Stimulated activated CD8-positive, alpha-beta memory T cell treated with anti-CD3 and anti-CD28 coated beads, Interleukin-7, amount 100 ng/mL, for 24 hours (primary cell): ENCODE data around the gene COL4A1.

Experiments used
- DNase-seq: peaks from one replicate; pipeline ENCODE4 v3.0.0-alpha.2; 2020; ENCODE audit warnings: low read depth

The COL4A1 gene

DNA sequence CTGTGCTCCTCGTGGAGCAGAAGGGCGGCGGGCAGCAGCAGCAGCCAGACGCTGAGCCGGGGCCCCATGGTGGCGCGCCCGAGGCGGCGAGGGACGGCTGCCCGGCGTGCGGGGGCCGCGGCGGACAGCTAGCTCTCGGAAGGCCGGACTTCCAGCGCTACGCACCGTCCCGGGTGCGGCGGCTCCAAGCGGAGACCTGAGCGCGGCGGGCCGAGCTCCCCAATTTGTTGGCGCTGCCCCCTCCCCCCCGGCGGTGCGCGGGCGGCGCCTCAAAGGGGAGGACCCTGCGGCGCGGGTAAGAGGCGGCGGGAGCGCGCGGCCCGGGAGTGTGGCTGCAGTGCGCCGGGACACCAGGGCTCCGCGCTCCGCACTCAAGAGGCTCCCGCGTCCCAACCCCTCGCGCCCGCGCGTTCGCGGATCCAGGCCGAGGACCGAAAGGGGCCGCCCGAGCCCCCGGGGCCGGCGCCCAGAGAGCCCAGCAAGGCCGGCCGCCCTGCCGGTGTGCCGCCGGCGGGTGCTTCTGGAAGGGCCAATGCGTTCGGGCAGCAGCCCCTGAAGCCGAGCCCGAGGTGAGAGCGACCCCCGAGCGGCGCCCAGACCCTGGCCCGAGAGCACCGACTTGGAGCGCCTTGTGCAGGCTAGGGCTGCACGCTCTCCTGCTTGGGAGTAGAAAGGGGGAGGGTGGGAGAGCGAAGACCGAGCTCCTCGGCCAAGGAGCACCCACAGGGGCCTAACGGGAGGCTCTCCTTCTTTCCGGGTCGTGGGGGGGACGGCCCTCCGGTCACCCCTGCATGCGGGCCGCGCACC, at the start of gene COL4A1, which contains the start of gene COL4A2:
TSS of gene COL4A1 (minus strand) at position 198 of the 807 bp plus-strand sequence. CDS start at position 68, 130 bp downstream.
TSS of gene COL4A2 (plus strand) at position 325 of the 807 bp plus-strand sequence. CDS start 620 bp downstream, outside the sequence.
- no peak for DNase-seq

GRCh38 chr13:110356362-110356761, 49.4 kb upstream of the COL4A1 start:
- DNase-seq, result no peak

GRCh38 chr13:110354715-110355473, 47.9 kb upstream of the COL4A1 start:
- no peak for DNase-seq

- DNase-seq, result no peak
These were observed 47.2 kb upstream of the COL4A1 start for GRCh38 chr13:110354123-110354627.

DNA sequence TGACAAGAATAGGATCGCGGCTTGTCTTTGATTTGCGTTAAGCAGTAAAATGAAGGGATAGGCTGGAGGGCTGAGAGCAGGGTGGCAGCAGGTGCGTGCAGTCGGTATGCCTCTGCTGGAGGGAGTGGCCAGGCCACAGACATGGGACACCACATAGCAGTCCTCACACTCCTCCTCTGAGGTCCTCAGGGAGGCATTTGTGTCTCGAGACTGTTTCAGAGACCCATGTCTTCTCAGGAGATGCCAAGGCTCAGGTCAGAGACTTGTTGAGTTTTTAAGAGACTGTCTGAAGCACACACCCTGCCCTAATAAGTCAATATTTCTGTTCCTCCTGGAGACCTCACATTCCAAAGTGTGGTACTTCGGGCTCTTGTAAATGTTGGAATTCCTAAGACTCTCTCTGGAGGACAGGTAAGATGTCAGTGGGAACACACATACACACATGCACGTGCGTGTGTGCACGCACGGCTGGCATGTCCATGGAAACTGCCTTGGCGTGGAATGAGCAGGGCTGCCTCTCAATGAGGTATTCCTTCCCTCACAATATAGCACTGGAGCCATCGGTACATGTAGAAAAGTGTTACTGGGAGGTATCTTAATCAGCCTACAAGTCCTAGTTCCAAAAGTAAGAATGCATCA, 46.5 kb upstream of the COL4A1 start:
- DNase-seq, result no peak

- DNase-seq, result no peak
These were observed 45.8 kb upstream of the COL4A1 start for GRCh38 chr13:110352735-110353134.

GRCh38 chr13:110351636-110352420, 44.9 kb upstream of the COL4A1 start:
- DNase-seq, result no peak

DNA sequence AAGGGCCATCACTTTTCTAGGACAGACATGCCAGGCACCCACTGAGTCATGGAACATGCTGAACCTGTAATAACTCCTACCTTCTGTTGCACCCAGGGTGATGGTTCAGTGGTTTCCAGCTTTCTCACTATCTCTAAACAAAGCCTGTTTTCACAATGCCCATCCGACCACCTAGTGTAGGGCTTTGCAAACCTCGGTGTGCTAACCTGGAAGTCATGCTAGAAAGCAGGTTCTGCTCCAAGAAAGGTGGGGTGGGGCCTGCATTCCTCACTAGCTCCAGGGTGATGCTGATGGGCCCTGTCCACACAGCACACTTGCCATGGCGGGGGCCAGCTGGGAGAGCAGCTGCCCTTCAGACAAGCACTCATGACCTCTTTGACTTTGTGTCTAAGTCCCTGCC, 43.6 kb upstream of the COL4A1 start:
- no peak for DNase-seq

GRCh38 chr13:110350049-110350448, 43.1 kb upstream of the COL4A1 start:
- DNase-seq, result no peak

GRCh38 chr13:110349239-110349638, 42.3 kb upstream of the COL4A1 start:
- DNase-seq, result no peak

DNA sequence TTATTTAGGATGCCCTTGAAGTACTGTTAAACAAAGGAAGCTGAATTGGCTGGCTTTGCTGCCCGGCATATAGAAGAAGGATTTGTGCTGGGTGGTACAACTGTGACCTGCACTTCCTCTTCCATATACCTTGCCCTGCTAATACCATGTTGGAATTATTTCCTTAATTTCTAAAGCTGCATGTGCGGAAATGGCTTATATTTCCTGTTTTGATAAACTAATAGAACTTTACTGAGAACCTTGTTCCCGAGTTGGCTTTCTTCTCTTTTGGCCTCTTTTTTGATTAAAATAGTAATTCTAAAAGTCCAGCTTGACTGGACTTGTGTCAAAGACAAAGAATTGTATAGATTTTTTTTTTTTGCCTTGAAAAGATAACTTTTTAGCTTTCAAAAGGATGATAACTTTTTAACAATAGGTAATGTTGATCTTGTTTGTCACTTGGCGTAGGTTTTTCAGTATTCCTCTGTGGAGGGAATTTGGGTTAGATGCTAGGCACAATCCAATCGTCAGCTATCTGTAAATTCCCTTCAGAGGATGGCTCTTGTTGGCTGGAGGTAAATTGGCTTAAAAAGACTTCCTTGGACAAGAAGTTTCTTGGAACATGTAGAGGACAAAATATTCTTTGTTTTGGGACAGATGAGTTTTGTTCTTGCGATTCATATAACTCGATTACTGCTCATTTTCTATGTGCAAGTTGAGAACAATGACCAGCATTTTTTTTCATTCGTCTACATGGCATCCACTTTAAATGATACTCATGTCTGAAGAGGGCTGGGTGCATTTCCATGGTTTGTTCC, 41.5 kb upstream of the COL4A1 start:
- DNase-seq, result no peak

GRCh38 chr13:110347535-110348308, 40.8 kb upstream of the COL4A1 start:
- no peak for DNase-seq

- no peak for DNase-seq
These were observed 40.1 kb upstream of the COL4A1 start for GRCh38 chr13:110347088-110347487.

DNA sequence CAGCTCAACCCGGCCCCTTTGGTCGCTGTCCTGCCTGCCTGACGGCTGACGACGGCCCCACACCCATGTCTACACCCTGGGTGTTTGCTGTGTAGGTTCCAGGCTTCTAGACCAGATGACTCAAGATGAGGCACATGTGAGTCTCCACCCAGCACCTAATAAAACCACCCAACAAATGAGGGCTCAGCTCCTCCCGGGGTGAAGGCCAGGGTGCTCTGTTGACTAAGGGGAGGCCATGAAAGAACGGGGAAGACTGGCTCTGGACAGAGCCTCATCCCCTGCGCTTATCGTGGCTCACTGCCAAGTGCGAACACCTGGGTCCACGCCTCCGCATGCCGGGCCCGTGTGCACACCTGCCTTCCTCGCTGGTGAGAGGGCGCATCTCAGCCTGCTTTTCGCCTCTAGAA, 39.7 kb upstream of the COL4A1 start:
- no peak for DNase-seq

- DNase-seq, result no peak
These were observed 38.7 kb upstream of the COL4A1 start for GRCh38 chr13:110345701-110346100.

DNA sequence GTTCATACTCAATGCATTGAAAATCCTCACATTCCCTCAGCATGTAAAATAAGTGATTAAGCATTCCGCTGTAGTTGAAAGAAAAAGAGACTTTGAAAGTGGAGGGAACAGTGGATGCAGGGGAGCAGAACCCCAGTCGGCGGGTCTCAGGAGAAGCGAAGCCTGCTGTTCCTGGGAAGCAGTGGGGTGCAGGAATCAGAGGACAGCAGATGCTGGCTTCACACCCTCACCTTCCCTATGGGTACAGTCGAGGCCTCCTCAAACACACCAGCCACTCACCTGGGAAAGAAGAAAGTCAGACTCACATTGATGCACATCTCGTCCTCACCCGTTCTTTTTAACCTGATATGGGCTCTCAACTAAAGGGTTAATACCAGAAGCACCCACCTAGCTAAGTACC, 38.3 kb upstream of the COL4A1 start:
- no peak for DNase-seq

DNA sequence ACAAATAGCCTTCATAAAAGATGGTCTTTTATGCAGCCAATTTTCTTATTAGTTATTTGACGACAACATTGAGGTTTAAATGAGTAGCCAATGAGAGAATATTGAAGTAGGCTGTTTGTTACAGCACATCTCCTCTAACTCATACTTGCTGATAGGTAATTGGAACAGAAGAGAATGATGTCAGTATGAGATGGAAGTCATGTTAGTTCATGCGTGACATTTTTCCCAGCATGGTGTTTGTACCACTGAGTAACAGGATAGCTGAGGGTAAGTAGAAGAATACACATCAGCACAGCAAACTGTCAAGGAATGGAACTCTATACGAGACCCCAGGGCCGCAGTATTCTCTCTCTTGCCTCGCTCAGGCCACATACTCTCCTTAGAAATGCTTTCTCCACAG, 37.4 kb upstream of the COL4A1 start:
- no peak for DNase-seq

DNA sequence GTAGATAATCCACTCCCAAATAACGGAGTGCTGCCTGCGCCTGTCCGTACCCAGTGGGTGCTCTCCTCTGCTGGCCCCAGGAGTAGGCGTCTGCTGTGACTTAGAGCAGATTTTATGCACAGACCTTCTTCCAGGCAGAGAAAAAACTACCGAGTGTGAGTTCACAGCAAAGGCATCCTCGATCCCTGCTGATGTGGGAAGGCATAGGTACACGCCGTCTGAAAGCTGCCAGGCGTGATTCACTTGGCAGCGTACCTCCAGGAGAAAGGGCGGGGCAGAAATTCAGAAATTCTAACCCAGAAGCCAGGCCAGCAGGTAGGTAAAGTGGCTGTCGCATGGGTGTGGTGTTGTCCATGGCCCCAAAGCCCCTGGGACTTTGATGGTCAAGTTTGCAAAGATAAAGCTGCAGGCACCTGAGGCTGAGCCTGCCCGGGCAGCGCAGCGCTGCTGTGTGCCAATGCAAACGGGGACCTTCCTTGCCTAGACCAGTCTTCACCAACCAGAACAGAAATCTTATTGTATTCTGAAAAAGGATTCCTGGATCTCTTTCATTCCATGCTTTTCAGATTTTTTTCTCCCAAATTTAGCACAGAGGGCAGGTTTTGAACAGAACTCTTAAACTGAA, 36.4 kb upstream of the COL4A1 start:
- DNase-seq, result no peak

DNA sequence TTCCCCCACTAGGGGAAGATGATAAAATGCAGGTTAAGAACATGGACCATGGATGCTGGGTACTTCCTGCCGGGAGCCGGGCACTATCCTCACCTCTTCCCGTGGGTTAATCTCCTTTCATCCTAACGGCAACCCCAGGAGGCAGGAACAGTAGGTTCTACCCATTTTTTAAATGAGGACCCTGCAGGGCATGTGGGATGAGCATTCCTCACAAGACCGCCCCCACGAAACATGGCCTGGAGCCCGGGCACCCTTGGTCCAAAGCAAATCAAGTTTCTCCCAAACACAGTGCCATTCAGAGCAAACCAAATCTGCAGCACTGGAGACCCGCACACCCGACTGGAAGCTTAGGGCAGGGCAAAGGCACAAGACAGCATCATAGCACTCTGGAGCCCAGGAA, 35.5 kb upstream of the COL4A1 start:
- DNase-seq, result no peak
